Epidermal melanocyte (primary cell): ENCODE data around the gene NCOA3.
"Not testable (repeated sequence)": the region's sequence is repeated elsewhere in the genome, so short reads cannot be mapped to it uniquely, and the experiment has no call there.

Experiments
- DNase-seq: peaks from one replicate; pipeline ENCODE4 v3.0.0; 2011; ENCODE audit warnings: low spot score; ENCODE audit not compliant: insufficient read length

The NCOA3 gene

GRCh38 chr20:47535994-47536393 lies 34.3 kb downstream of the NCOA3 start:
- DNase-seq = no peak

GRCh38 chr20:47540443-47541354 lies 39.0 kb downstream of the NCOA3 start:
- no peak for DNase-seq

GRCh38 chr20:47541355-47541922 lies 39.8 kb downstream of the NCOA3 start:
- DNase-seq = no peak

GRCh38 chr20:47543006-47543431 lies 41.3 kb downstream of the NCOA3 start:
- no peak for DNase-seq

GRCh38 chr20:47544240-47544639 lies 42.6 kb downstream of the NCOA3 start:
- DNase-seq = no peak

GRCh38 chr20:47544852-47545251 lies 43.2 kb downstream of the NCOA3 start:
- DNase-seq = no peak

GRCh38 chr20:47545499-47545898 lies 43.8 kb downstream of the NCOA3 start:
- DNase-seq = no peak

GRCh38 chr20:47546184-47547033 lies 44.7 kb downstream of the NCOA3 start:
- no peak for DNase-seq

GRCh38 chr20:47547034-47547387 lies 45.3 kb downstream of the NCOA3 start:
- DNase-seq = no peak

GRCh38 chr20:47549671-47550070 lies 48.0 kb downstream of the NCOA3 start:
- no peak for DNase-seq

- DNase-seq = no peak
Measured at GRCh38 chr20:47551222-47551621, 49.5 kb downstream of the NCOA3 start.

GRCh38 chr20:47551841-47552240 lies 50.2 kb downstream of the NCOA3 start:
- DNase-seq = no peak

- DNase-seq = no peak
Measured at GRCh38 chr20:47552996-47553395, 51.3 kb downstream of the NCOA3 start.

- not testable (repeated sequence) for DNase-seq
Measured at GRCh38 chr20:47553594-47554235, 52.0 kb downstream of the NCOA3 start.

GRCh38 chr20:47554283-47554682 lies 52.6 kb downstream of the NCOA3 start:
- DNase-seq = not testable (repeated sequence)

- DNase-seq = no peak
Measured at GRCh38 chr20:47557218-47557617, 55.5 kb downstream of the NCOA3 start.

GRCh38 chr20:47557791-47558190 lies 56.1 kb downstream of the NCOA3 start:
- DNase-seq = no peak

- no peak for DNase-seq
Measured at GRCh38 chr20:47558295-47559066, 56.8 kb downstream of the NCOA3 start.

GRCh38 chr20:47559141-47559540 lies 57.5 kb downstream of the NCOA3 start:
- no peak for DNase-seq

GRCh38 chr20:47561180-47561579 lies 59.5 kb downstream of the NCOA3 start:
- DNase-seq = no peak
